Stimulated activated CD4-positive, alpha-beta T cell treated with anti-CD3 and anti-CD28 coated beads, Interleukin-15, amount 100 ng/mL, for 24 hours (primary cell): ENCODE results near the gene MAST4.

Experiments used
- DNase-seq: peaks from one replicate; pipeline ENCODE4 v3.0.0-alpha.2; 2020

Gene MAST4

DNA sequence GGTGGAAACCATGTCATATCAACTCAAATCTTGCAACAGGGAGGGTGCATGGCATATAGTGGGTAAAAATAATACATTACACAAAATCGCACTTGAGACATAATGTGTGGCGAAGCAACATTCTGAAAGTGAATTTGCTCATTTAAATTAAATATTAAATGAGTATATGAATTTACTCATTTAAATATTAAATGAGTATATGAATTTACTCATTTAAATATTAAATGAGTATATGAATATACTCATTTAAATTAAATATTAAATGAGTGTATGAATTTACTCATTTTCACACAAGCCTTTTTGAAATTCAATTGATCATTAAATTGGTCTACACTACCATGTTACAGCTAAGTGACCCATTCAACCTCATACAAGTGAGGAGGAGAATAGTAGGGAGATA is 10.5 kb downstream of the MAST4 start:
- no peak for DNase-seq

GRCh38 chr5:66608501-66608900 is 12.3 kb downstream of the MAST4 start:
- no peak for DNase-seq

DNA sequence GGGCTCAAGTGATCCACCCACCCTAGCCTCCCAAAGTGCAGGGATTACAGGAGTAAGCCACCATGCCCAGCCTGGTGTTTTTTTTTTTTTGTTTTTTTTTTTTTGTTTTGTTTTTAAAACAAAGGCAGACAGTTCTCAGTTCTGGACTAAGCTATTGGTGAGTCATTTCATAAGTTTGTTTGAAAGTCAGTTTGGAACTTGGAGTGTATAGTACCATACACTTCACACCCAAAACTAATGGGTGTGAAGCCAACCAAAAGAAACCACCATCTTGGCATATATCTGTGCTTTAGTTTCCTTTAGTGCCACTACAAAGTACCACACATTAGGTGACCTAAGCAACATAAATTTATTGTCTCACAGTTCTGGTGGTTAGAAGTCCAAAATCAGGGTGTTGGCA is 13.4 kb downstream of the MAST4 start:
- DNase-seq: no peak

GRCh38 chr5:66612226-66612625 is 16.0 kb downstream of the MAST4 start:
- no peak for DNase-seq

- DNase-seq: no peak
Observed at GRCh38 chr5:66615136-66615535, 18.9 kb downstream of the MAST4 start.

GRCh38 chr5:66615894-66616293 is 19.7 kb downstream of the MAST4 start:
- no peak for DNase-seq

DNA sequence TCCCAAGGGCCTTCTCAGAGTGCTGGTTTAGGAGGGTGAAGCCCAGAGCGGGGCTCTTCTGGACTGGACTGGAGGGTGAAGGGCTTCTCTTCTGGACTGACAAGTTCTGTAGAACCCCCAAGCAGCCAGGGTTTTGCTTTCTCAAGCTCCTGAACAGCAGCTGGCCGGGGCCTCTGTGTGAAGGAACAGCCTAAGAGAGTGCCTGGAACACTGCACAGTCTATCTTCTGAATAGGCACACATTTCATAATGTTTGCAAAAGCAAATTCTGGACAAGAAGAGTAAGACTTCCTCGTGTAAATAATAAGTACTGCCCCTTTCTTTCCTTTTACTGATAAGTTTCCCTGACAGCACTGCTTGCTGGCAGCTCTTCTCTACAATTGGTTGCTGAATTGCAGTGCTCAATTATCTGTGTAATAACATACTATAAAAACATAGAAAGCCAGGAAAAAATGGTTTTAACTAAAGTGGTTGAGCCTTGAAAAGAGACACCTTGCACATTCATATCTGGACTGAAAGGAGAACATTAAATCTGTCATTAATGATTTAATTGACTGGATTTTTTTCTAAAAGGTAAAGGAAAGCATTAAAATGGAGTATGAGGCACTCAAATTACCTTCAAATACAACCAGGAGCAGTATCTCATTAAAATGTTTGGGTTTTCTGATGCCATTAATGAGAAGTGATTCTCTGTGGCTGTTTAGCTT is 20.5 kb downstream of the MAST4 start:
- no peak for DNase-seq

- DNase-seq: no peak
Observed at GRCh38 chr5:66617226-66617861, 21.2 kb downstream of the MAST4 start.

DNA sequence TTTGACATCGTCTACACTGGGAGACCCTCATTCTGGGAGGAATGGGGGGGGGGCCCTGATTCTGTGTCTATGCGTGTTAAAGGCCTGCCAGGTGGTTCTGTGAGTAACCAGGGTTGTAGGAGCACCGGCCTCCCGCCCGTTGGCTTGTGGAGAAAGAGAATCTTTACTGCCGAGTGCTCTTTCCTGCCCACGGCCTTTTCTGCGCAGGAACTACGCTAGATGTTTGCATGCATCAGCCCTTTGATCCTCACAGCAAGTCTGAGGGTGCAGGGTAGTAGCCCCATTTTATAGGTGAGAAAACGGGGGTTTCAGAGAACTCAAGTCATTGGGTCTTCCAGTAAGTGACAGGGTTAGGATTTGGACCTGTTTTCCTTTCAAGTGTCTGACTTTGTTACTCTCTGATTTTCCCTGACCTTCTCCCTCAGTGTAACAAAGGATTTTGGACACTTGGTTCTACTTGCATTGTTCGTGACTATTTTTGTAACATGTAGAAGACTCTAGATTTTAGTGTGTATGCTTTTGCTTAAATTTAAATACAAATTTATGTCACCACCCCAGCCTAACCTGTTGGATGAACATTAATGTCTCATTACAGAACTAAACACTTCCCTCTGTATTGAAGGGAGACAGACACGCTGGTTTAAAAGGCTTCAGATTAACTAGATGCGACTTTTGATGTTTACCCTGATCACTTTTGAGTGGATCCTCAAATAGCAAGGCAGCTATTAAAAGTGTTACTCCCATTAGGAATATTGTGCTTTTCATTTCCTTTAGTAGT is 22.0 kb downstream of the MAST4 start:
- DNase-seq: no peak

GRCh38 chr5:66620711-66621110 is 24.5 kb downstream of the MAST4 start:
- DNase-seq: no peak

DNA sequence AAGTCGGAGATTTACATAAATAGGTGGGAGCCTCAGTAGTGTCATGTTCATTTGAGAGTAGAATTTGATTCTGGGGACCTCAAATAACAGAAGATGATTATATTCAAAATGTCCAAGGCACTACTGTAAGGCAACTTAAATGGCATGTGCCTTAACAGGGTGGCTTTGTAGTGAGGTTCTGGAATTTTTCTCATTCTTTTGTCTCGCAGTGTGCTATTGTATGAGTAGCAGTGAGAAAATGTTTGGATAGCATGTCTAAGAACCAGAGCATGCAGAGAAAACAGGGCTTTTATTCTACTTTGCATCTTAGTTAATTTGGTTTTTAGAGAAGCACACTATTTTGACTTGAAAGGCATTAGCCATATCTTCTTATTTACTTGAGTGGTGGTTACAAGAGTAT is 25.0 kb downstream of the MAST4 start:
- no peak for DNase-seq

GRCh38 chr5:66621736-66622135 is 25.5 kb downstream of the MAST4 start:
- no peak for DNase-seq

- no peak for DNase-seq
Observed at GRCh38 chr5:66628561-66628960, 32.4 kb downstream of the MAST4 start.

DNA sequence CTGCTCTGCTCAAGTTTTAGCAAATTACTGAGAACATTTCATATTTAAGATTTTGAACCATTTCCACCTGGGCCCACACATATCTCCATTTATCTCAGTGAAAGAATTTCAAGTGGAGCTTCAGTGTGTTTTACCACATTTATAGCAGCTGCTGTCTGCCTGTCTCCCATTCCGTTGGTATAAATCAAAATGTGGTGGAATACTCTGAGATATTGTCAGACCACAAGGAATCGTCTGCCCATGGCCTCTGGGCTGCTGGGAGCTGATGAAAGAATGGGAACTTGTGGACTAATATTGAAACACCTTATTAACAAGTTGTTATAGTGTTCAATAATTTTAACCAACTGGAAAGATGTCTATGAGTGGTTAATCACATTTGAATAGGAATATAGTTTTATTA is 33.3 kb downstream of the MAST4 start:
- no peak for DNase-seq

DNA sequence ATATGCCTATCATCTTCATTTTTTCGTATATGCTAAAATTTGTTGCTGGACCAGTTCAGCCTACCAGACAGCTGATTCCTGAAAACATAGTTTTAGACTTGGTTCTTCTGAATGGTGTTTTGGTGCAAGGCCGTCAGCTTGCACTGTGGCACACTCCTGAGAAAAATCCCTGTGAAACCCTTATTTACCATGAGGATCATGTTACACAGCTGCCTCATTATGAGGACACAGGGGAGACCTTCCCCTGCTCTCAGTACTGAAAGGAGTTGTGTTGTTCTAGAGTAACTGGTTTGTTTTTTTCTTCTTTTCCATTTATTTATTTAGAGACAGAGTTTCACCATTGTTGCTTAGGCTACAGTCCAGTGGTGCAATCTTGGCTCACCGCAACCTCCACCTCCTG is 37.6 kb downstream of the MAST4 start:
- no peak for DNase-seq

- DNase-seq: no peak
Observed at GRCh38 chr5:66634601-66635000, 38.4 kb downstream of the MAST4 start.

DNA sequence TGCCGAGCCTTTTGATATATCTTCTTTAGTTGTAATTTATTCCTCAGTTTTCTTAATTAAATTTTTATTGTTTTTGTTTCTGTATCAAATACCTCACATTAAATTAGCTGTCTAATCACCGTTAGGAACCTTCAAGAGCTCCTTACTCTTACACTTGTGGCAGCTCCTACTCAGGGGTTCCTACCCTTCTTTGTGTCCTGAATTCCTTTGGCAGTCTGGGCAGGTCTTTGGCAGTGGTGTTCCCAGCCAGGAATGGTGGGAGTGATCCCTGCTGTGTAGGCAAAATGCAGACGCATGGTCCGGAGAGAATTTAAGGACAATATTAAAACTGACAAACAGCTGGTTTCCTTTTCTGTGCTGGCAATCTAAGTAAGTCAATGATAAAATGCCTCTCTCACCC is 41.8 kb downstream of the MAST4 start:
- DNase-seq: no peak

DNA sequence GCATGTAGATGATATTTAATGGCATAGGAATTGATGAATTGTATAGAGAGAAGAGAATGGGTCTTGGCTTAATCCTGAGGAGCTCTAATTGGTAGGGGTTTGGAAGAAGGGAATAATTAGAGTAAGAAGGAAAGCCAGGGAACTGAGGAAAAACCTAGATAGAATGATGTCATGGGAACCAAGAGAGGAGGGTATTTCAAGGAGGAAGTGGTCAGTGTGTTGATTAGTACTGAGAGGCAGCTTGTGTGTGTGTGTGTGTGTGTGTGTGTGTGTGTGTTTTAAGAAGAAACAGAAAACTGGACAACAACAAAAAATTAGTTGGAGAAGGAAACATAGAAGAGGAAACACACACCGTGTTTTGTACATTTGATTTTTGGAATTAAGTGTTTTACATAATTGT is 42.8 kb downstream of the MAST4 start:
- no peak for DNase-seq

DNA sequence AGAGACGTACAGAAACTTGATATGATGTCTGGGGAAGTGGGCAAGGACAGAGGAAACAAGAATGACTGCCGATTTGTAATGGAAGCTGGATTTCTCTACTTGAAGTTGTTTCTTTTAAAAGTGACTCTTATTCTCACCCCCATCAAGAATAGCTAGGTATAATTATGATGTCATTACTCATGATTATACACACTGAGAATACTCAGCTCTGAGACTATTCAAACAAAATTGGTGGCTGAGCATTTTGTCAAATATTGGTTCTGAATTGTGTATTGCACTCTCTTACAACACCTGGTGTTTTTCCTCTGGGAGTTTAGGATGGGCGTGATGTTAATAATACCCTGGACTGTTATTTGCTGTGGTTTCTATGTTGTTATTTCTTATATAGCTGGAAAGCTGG is 46.3 kb downstream of the MAST4 start:
- DNase-seq: no peak

DNA sequence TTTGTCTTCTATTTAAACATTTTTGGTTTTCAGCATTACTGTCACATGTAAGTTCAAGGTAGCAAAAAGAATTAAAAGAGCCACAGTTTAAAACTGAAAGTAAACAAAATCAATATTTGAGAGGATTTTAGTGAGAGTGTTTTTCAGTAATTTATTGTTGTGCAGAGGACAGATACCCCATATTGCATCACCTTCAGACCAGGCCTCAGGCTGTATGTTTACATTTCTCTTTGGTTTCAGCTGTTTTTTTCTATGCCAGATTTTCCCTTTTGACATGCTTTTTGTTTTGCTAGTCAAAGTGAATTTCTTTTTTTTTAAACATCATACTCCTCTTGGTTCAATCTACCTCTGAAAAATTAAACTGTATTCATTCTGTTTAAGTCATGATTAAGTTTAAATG is 47.2 kb downstream of the MAST4 start:
- DNase-seq: no peak

- no peak for DNase-seq
Observed at GRCh38 chr5:66644111-66644510, 47.9 kb downstream of the MAST4 start.

DNA sequence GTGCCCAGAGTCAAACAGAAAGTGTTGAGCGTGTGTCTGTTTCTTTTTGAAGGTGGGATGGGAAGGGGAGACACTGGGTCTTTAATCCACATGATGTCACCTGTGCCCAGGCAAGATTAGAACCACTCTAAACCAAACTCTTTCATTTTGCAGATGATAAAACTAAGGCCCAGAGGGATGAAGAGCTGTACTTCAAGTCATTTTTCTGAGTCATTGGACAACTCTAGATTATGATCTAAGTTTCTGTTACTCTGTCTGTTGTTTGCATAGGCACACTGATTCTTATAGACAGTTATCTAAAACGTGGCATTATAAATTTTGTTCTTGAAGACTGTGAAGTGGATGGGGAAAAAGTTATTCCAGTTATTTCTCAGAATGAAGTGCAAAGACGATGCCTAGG is 48.8 kb downstream of the MAST4 start:
- DNase-seq: no peak

- DNase-seq: no peak
Observed at GRCh38 chr5:66646570-66646969, 50.4 kb downstream of the MAST4 start.

GRCh38 chr5:66647146-66647856 is 51.1 kb downstream of the MAST4 start:
- DNase-seq: no peak
